HCEC 1CT (cell line): ENCODE measurements around the gene CYP11A1.

Experiments used
- DNase-seq: peaks from one replicate; pipeline ENCODE4 v3.0.0-alpha.2; 2017

The CYP11A1 gene

GRCh38 chr15:74340150-74340549, 27.3 kb downstream of the CYP11A1 start:
- DNase-seq = peak; percentile 22

GRCh38 chr15:74339371-74339770, 28.1 kb downstream of the CYP11A1 start:
- DNase-seq = no peak

- no peak for DNase-seq
These were observed 28.8 kb downstream of the CYP11A1 start for GRCh38 chr15:74338676-74339075.

- DNase-seq = no peak
These were observed 29.7 kb downstream of the CYP11A1 start for GRCh38 chr15:74337607-74338211.

GRCh38 chr15:74337146-74337545, 30.3 kb downstream of the CYP11A1 start:
- DNase-seq = no peak

- peak; percentile 41 for DNase-seq
These were observed 31.1 kb downstream of the CYP11A1 start for GRCh38 chr15:74336061-74337005.

GRCh38 chr15:74335396-74335795, 32.0 kb downstream of the CYP11A1 start:
- no peak for DNase-seq

GRCh38 chr15:74334127-74334526, 33.3 kb downstream of the CYP11A1 start:
- no peak for DNase-seq

- DNase-seq = no peak
These were observed 33.8 kb downstream of the CYP11A1 start for GRCh38 chr15:74333662-74334061.

- DNase-seq = no peak
These were observed 34.4 kb downstream of the CYP11A1 start for GRCh38 chr15:74333093-74333492.

GRCh38 chr15:74332611-74333010, 34.8 kb downstream of the CYP11A1 start:
- DNase-seq = no peak

GRCh38 chr15:74332011-74332410, 35.4 kb downstream of the CYP11A1 start:
- DNase-seq = no peak

- no peak for DNase-seq
These were observed 36.5 kb downstream of the CYP11A1 start for GRCh38 chr15:74330861-74331408.

- no peak for DNase-seq
These were observed 39.0 kb downstream of the CYP11A1 start for GRCh38 chr15:74328331-74329056.

GRCh38 chr15:74327756-74328155, 39.7 kb downstream of the CYP11A1 start:
- DNase-seq = no peak

- no peak for DNase-seq
These were observed 40.7 kb downstream of the CYP11A1 start for GRCh38 chr15:74326746-74327145.

- no peak for DNase-seq
These were observed 42.7 kb downstream of the CYP11A1 start for GRCh38 chr15:74324714-74325113.

- DNase-seq = peak; percentile 50
These were observed 44.8 kb downstream of the CYP11A1 start for GRCh38 chr15:74322558-74323180.

GRCh38 chr15:74320352-74321247, 46.8 kb downstream of the CYP11A1 start:
- peak; percentile 21 for DNase-seq

- no peak for DNase-seq
These were observed 47.7 kb downstream of the CYP11A1 start for GRCh38 chr15:74319596-74320351.

- DNase-seq = no peak
These were observed 48.3 kb downstream of the CYP11A1 start for GRCh38 chr15:74319138-74319460.
